Hematopoietic multipotent progenitor cell treated with erythropoietin and hydrocortisone succinate and interleukin-3 and kit ligand, for 4 days (in vitro differentiated cells): ENCODE results near the gene PYGO2.

ENCODE experiments used
- DNase-seq: peaks from one replicate; pipeline ENCODE4 v3.0.0-alpha.2; 2015

PYGO2 gene

DNA sequence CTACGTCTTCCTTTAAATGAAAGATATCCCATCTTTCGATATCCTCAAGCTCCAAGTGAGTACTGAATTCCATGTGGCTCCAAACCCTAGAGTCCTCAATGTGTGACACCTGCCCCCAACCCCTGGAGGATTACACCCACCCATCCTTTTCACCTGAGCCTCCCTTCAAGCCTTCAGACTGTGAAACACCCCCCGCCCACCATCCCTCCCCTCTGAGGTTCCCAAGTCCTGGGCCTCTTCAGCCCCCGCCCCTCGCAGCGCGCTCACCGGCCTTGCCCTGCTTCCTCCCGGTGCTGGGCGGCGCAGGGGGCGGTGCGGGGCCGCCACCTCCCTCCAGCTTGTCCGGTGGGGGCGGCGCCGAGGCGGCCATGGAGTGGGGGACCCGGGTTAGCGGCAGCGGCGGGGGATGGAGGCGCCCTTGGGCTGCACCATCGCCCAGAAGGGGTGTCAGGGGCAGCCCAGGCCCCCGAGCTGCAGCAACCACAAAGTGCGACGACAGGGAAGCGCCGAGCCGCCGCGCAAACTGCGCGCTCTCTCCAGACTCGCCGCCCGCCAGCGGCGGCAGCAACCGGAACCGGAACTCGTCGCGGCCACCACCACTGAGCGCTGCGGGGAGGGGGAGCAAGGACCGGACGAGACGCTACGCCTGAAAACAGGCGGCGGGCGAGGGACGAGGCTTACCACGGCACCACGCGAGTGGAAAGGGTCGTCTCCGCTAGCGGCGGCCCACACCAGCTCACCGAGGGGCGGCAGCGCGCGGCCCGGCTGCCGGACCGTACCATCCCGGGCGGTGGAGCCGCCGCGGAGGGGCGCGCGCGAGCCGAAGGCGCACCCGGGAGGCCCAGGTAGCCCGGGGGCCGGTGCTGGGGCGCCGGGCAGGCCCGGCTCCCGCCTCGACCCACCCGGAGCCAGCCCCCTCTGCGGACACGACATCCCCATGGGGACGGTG lies at the start of gene PYGO2:
PYGO2 (minus strand) TSS at position 576 of the 949 bp plus-strand sequence; CDS start at position 370, 206 bp downstream.
- peak; percentile 89 for DNase-seq

DNA sequence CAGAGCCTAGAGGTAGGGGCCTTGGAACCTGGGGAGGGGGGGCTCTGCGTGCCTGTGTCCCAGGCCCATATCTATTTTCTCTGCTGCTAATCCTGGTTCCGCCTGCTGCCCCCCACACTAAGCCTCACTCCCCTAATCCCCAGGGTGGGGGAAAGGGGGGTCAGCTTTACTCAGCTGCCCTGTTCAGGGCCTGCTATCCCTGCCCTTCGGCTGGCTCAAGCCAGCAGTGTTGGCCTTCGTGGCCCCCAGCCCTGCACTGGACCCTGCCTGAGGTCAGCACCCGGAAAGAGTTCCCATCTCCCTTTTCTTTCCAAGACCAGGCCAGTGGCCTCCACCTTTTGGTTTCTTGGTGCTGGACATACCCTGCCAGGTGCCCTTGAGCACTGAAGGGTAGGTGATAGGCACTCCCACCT lies 49.4 kb upstream of the PYGO2 start:
- DNase-seq = no peak

- DNase-seq = peak; percentile 44
Observed at GRCh38 chr1:155010211-155010918, 48.8 kb upstream of the PYGO2 start.

DNA sequence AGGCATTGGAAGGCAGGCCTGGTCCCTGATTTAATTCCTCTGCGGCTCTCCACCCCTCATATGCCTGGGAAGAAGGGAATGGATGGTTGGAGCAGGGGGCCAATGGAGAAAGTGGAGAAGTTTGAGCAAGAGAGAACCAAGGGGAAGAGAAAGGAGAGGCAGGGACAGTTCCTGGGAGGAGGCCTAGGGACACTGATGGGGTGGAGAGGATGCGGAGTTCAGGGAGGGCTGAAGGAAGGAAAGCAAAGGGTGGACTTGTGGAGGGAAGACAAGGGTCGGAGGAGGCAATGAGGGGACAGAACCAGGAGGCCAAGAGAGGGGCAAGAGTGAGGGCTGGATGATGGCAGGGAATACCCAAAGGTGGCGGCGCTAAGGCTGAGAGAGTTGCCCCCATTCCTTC lies 48.2 kb upstream of the PYGO2 start:
- no peak for DNase-seq

DNA sequence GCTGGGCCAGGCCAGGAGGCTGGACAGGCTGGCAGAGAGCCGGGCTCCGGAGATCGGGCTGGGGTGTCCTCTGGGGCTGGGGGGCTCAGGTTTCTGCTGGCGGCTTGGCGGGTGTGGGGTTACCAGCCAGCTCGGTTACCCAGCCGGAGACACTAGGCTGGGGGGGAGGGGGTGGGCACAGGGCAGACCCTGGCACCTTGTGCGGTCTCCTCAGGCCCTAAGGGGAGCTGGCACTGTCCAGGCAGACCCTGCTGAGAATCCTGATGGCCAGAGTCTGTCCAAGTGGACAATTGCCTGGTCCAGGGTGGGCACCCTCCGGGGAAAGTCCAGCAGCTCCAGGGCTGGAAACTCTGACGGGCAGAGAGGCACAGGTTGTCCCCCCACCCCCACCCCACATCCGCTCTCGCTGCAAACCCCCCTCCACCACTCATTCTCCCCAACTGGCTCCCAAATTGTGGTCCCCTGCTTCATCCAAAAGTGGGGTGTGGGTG lies 47.7 kb upstream of the PYGO2 start:
- DNase-seq = no peak

GRCh38 chr1:155008015-155008941 lies 46.7 kb upstream of the PYGO2 start:
- peak; percentile 69 for DNase-seq

DNA sequence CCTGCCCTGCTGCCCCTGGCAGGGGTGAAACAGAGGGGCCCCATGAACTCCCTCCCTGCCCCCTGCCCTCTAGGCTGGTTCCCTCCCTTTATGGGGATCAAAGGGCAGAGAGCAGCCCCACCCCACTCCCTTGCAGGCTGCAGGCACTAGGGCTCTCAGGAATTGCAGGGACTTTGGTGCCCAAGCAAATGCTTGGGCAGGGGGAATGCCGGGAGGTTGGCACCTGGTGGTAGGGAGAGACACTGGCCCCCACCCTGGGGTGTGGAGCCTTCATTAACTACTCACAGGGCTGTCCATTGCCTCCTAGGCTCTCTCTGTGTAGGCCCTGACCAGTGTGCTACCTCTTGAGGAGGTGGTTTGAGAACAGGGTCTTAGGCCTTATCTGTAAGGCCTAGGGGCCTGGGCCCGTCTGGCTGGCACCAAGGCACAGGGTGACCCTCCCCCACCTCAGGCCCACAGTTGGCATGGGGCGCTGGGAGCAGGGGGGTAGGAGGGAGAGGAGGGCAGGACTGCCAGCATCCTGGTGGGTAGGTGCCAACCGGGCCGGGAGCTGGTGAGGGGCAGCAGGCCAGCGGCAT lies 45.8 kb upstream of the PYGO2 start:
- no peak for DNase-seq

DNA sequence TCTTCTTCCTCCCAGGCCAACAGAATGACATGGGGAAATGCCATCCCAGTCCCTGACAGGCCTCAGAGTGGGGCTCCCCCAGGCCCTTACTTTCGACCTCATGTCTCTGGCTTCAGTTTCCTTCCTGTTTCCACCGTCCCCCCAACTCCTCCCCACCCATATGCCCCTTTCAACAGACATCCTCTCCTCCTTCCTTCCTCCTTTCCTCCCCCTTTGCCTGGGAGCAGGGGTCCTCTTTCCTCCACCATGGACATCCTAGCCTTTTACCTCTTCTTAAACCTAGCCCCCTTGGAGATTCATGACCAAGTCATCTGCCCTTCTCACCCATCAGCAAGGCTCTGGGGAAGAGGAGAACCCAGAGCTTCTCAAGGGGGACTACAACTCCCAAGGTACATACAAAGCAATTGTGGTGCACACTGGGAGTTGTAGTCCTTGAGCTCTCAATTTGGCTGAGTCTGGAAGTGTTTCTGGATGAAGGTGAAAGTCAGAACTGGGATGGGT lies 45.1 kb upstream of the PYGO2 start:
- peak; percentile 85 for DNase-seq

DNA sequence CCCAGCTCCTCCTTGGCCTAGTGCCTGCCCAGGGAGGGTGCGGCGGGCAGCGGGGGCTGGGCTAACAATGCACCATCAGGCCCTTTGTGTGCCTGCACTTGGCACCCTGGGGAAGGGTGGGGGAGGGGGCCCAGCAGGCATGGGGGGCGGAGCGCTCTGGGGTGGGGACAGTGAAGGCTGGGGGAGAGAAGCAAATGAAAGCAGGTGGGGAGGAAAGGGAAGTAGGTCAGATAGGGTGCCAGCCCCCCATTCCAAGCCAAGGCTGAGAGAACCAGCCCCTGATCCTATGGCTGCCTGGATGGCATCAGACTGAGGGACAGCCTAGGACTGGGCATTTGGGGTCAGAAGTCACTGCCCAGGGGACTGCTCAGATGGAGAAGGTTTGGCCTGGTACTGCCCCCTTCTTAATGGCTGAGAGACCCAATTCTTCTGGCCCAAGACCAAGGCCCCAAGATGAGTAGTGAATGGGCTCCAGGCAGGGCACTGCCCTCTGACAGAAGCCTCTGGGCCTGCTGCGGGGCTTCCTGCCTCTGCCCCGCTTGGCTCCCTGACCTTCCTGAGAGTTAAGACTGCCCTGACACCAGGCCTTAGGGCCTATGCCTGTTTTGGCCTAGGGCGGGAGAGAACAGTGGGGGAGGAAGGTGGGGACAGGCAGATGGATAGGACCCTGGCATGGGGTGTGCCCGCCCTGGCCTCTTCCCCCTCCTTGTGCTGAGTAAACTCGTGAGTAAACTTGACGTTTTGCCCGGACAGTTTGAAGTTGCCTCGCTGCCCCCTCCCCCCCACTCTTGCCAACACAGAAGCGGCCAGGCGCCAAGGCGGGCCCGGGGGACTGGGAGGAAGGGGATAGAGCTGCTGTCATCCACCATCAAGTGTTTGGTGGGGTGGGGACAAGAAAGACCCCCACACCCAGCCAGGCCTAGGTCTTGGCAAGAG lies 43.8 kb upstream of the PYGO2 start:
- no peak for DNase-seq

DNA sequence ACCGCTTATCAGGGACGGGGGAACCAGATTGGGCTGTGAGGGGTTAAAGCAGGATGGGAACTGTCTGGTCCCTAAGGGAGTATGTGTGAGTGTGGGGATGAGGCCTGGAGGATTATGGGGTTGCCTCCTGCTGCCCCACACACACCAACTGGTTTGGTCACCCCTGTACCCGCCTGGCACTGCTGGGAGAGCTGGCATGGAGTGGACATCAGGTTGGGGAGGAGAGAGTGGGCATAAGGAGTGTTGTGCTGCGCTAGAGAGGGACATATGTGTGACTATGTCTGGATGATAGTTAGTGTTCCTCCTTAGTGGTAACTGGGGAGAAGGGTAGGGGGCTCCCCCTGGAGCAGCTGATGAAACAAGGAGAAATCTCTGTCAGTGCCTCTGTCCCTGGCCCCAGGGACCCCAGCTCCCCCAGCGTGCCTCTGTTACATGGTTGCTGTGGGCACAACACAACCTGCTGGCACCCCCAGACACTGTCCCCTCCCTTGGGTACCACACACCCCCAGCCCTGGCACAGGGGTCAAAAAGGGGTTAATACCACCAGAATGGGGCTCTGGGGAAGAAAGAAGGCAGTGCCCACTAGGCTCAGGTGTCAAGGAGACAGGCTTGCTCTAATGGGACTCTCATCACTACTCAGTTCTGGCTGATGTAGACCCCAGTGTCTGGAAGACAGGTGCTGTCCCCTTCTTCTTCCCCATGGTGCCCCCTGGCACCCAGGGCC lies 42.9 kb upstream of the PYGO2 start:
- DNase-seq = no peak

DNA sequence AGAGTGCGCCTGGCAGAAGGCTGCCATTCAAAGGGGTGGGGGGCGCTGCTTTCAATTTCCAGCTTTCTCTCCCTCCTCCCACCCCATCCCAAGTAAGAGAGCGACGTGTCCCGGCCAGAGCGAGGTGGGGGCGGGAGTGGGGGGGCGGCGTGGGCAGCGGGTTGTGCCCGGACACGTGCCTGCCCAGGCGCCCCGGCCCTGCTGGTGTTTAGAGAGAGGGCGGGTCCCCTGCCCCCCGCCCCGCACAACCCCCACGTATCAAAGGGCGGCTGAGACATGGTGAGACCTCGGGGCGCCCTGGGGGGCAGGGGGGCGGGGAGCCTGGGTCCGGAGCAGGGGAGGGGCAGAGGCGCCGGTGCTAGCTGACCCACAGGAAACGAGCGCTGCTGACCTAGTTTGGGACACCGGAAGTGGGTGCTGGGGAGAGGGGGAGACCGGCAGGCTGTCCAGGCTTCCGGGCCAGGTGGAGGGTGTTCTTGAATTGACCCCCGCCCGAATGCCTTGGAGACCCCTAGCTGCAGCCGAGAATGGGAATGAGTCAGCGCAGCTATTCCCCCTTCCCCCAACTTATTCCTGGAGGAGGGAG lies 42.3 kb upstream of the PYGO2 start:
- DNase-seq = peak; percentile 41

DNA sequence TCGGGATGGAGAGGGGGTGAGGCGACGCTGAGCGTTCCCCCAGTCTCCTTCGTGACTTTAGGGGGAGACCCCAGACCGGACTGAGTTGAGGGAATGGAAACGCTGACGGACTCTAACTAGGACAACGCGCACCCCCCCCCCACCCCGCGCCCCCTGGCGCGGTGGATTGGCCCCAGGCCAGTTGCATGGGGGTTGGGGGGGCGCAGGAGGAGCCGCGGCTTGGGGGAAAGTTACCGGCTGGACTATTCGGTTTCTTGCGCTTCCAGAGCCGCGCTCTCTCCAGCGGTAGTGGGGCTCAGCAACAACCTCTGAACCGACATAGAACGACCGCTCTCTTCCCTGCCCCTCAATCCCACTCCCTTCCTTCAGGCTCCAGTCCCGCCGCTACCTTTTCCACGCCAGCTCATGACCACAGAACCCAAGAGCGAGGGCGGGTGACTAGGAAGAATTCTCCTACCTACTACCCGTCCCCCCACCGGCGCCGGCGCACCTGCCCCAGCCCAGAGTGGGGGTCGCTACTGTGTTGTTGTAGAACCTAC lies 41.7 kb upstream of the PYGO2 start:
- DNase-seq = peak; percentile 49

DNA sequence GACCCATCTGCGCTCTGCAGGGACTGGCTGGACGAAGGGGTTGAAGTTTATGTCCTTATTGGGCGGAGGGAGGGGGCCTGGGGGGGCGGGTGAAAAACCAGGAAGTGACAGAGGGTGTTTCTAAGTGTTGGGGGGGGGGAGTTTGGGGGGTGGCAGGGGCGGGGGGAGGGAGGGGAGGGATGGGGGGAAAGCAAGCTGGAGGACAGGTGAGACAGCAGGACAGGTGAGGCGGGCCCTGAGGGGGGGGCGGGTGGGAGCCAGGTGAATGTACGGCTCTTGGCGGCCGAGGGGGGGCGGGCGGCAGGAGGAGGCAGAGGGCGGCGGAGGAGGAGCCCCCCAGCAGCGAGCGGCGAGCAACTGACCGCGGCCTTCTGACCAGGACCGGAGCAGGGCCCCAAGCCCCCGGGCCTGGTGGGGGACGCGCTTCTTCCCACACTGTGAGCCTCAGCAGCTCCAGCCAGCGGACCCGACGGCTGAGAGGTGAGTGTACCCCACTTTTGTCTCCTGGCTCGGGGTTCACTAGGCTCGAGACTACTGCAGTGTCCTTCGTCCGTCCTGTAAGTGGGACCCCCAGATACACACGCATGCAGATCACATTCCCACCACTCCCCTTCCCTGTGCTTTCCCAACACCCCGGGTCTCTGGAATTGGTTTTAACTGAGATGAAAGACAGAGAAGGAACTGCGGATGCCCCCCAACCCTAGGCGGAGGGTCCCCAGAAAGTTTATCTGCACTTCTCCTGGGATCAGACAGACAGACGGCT lies 41.1 kb upstream of the PYGO2 start, which contains the start of gene ZBTB7B:
ZBTB7B (plus strand) TSS at position 339 of the 763 bp plus-strand sequence. CDS start 11,859 bp downstream, outside the sequence.
- DNase-seq = peak; percentile 48

- peak; percentile 100 for DNase-seq
Observed at GRCh38 chr1:155001675-155002463, 40.3 kb upstream of the PYGO2 start.

DNA sequence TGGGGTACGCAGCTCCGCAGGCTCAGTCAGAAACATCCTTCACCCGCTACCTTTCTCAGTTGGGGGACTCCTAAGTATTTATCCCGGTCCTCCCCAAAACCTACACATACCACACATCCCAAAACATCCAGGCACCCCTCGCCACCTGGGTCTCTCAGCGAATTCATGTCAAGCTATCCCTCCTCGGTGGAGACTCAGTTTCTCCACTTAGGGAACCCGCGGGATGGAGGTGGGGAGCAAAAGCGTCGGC lies 39.8 kb upstream of the PYGO2 start:
- DNase-seq = no peak

- peak; percentile 94 for DNase-seq
Observed at GRCh38 chr1:155000726-155001424, 39.3 kb upstream of the PYGO2 start.

GRCh38 chr1:155000411-155000725 lies 38.8 kb upstream of the PYGO2 start:
- DNase-seq = no peak
